ENCODE measurements around the gene AKAP13. TPM values are rescaled to one million over a fixed set of nuclear protein-coding genes. Genes with fewer than 3 reads are reported as not detected.
A peak's percentile ranks its signal among the peaks of the same experiment; 100 is the strongest.

AKAP13 gene
- total and polyA plus RNA-seq, 2 of the 8 experiments (the other 6 are each of a cell fraction or from before 2014, with no cell fraction given): 14.0 to 46.2 TPM

GRCh38 chr15:85517086-85517485 lies 136.7 kb downstream of the AKAP13 start:
- no peaks in the 10 kb centered on the region; a peak in 1 of 8 replicates for H3K36me3 ChIP-seq (ENCODE audit: control insufficient read depth in 2 of 4, insufficient read depth in 4 of 4, low read length in 3 of 4)
- POLR2A ChIA-PET (ENCODE audit: partially characterized antibody): no interaction called here
- H3K4me1 ChIP-seq (replicated peaks in 1 of 4; ENCODE audit: control insufficient read depth in 3 of 4, insufficient read depth in 4 of 4, low read length in 3 of 4): peaks cover 0 to 5% (median under 1%) of the 10 kb centered on the region in 4 experiments; a peak in 2 of 7 replicates
- no peak overlapping the region for H3K23ac ChIP-seq (ENCODE audit: insufficient read length)
- no peak overlapping the region for H2AK5ac ChIP-seq (ENCODE audit: low read depth, low read length)
- no peak overlapping the region for H3K14ac ChIP-seq (ENCODE audit: insufficient read length)
- peak overlapping the region; percentile 16 to 40; a peak in 1 of 4 replicates for H3K4me2 ChIP-seq (ENCODE audit: insufficient read depth in 1 of 2, low read depth in 2 of 2, low read length in 2 of 2)
- H2AFZ ChIP-seq (ENCODE audit: low read length): no peak overlapping the region
- no peak overlapping the region for H4K91ac ChIP-seq (replicated peaks; ENCODE audit: insufficient read length, low read length)
- H3K27ac ChIP-seq (ENCODE audit: low read depth, low read length): no peak overlapping the region
- no peaks in the 10 kb centered on the region; the same call in 1 of the 2 replicates for H3K79me1 ChIP-seq (ENCODE audit: low read depth, low read length)
- no peak overlapping the region for H3K9ac ChIP-seq (replicated peaks in 1 of 4; ENCODE audit: extremely low read depth in 1 of 4, low read depth in 3 of 4, low read length in 3 of 4)
- no peak overlapping the region for H4K5ac ChIP-seq (ENCODE audit: insufficient read length, low read depth, low read length)
- CTCF ChIA-PET (ENCODE audit: partially characterized antibody): interaction anchor here (1.6 to 2.0 kb wide), 2 partner anchors 8 to 12 kb away, joined by 3 to 7 read pairs; no protein-coding TSS in a partner anchor
- FAIRE-seq (no peak), DNase-seq (ENCODE audit: low read depth in 1 of 2, low spot score in 2 of 2) (no peak)
- H2BK20ac ChIP-seq (ENCODE audit: low read length): no peak overlapping the region
- WGBS, 2 experiments (ENCODE audit: extremely low coverage in 1 of 2, insufficient coverage in 1 of 2, insufficient read length in 1 of 2, insufficient replicate concordance in 2 of 2, low coverage in 1 of 2, low lambda C conversion rate in 2 of 2, missing lambda C conversion rate in 1 of 2): 47 to 100% methylated on average over 1 of the region's 1 CpG
- H3K79me2 ChIP-seq (ENCODE audit: control insufficient read depth in 1 of 2, insufficient read depth in 2 of 2, low read length in 2 of 2): peaks cover 0 to 54% of the 10 kb centered on the region in 2 experiments; a peak in 3 of 4 replicates
- no peak overlapping the region for H3K4me3 ChIP-seq (ENCODE audit: extremely low read depth in 1 of 4, insufficient read depth in 2 of 4, low read depth in 3 of 4, low read length in 4 of 4)
- no peak overlapping the region for H3K4ac ChIP-seq (replicated peaks; ENCODE audit: insufficient read length, low read depth, low read length)
- H3K23me2 ChIP-seq (ENCODE audit: low read depth, low read length): no peaks in the 10 kb centered on the region
- no peak overlapping the region for H4K8ac ChIP-seq (ENCODE audit: extremely low read depth, insufficient read depth, low read length)
- H3K18ac ChIP-seq (ENCODE audit: extremely low read depth, low read length): no peak overlapping the region
- no peak overlapping the region for H2BK12ac ChIP-seq (ENCODE audit: low read depth, low read length)
- no peaks in the 10 kb centered on the region for H3K27me3 ChIP-seq (replicated peaks in 1 of 4; ENCODE audit: control insufficient read depth in 3 of 4, extremely low read depth in 1 of 4, insufficient read depth in 3 of 4, low read length in 3 of 4)
- H3K9me3 ChIP-seq (ENCODE audit: insufficient read depth in 2 of 2, low read depth in 1 of 2, low read length in 1 of 2): no peaks in the 10 kb centered on the region
- TF ChIP-seq TEAD4 (IDR thresholded peaks at IDR 0.05; ENCODE audit: low read depth, low read length) (no peak), NANOG (IDR thresholded peaks at IDR 0.05; ENCODE audit: insufficient read depth, low read depth, low read length, poor library complexity, severe bottlenecking) (no peak), SAP30 (IDR thresholded peaks at IDR 0.05; ENCODE audit: insufficient read depth, insufficient replicate concordance, low read length) (no peak), RBBP5 (IDR thresholded peaks at IDR 0.05; ENCODE audit: borderline replicate concordance, low read depth, low read length) (no peak), CEBPB (IDR thresholded peaks at IDR 0.05; ENCODE audit: low read depth, low read length) (no peak), KDM4A (IDR thresholded peaks at IDR 0.05; ENCODE audit: low read depth, low read length, severe bottlenecking) (no peak), ASH2L (IDR thresholded peaks at IDR 0.05; ENCODE audit: low read length) (no peak)
- no peak overlapping the region for H2BK15ac ChIP-seq (ENCODE audit: low read length)
- H2BK5ac ChIP-seq (ENCODE audit: low read depth, low read length): no peak overlapping the region
- H2BK120ac ChIP-seq (replicated peaks; ENCODE audit: low read depth, low read length): no peak overlapping the region
- no peaks in the 10 kb centered on the region for H4K20me1 ChIP-seq (replicated peaks in 1 of 2; ENCODE audit: control insufficient read depth in 1 of 2, insufficient read depth in 2 of 2, low read length in 2 of 2)
- no peak overlapping the region for H3K56ac ChIP-seq (replicated peaks; ENCODE audit: insufficient read length, low read depth, low read length)

Measured in H1 (cell line).